WERI-Rb-1 (cell line): ENCODE measurements around the gene RANBP3.

Experiments
- DNase-seq: peaks from one replicate; pipeline ENCODE4 v3.0.0-alpha.2; 2020
- H3K27ac ChIP-seq: fragments of 250-450 bp; sonication (Bioruptor Pico); 2 replicates; pipeline ENCODE4 v1.5.1; 2020; ENCODE audit warnings: mild to moderate bottlenecking, moderate library complexity
- H3K27me3 ChIP-seq: fragments of 250-450 bp; sonication (Bioruptor Pico); 2 replicates; pipeline ENCODE4 v1.5.1; 2021; ENCODE audit warnings: mild to moderate bottlenecking, low read depth, moderate library complexity; ENCODE audit not compliant: insufficient read depth, severe bottlenecking
- H3K36me3 ChIP-seq: fragments of 250-450 bp; sonication (Bioruptor Pico); 2 replicates; pipeline ENCODE4 v1.5.1; 2020; ENCODE audit warnings: mild to moderate bottlenecking, moderate library complexity
- H3K4me3 ChIP-seq: 2 replicates; pipeline ENCODE4 v1.5.1; 2011; ENCODE audit warnings: low read depth, mild to moderate bottlenecking, control low read depth, low read length
- H3K9me3 ChIP-seq: fragments of 250-450 bp; sonication (Bioruptor Pico); 2 replicates; pipeline ENCODE4 v1.5.1; 2021; ENCODE audit warnings: mild to moderate bottlenecking, moderate library complexity; ENCODE audit not compliant: severe bottlenecking
- CTCF ChIP-seq: IDR thresholded peaks from 2 replicates; pipeline ENCODE4 v1.5.1; 2011; ENCODE audit warnings: low read depth, mild to moderate bottlenecking, control low read depth, inconsistent platforms, low read length

Gene RANBP3

GRCh38 chr19:5993201-5993600, 15.3 kb upstream of the RANBP3 start:
- no peaks in the 10 kb centered on the region for H3K27me3 ChIP-seq
- no peaks in the 10 kb centered on the region; the same call in 1 of the 2 replicates for H3K36me3 ChIP-seq
- no peaks in the 10 kb centered on the region for H3K9me3 ChIP-seq
- TF ChIP-seq CTCF: no peak
- no peak overlapping the region for H3K27ac ChIP-seq
- no peak for DNase-seq
- H3K4me3 ChIP-seq: no peak overlapping the region

GRCh38 chr19:5992756-5993155, 14.8 kb upstream of the RANBP3 start:
- Histone ChIP-seq H3K9me3 (no peaks in the 10 kb centered on the region), H3K27ac (no peak overlapping the region), H3K27me3 (no peaks in the 10 kb centered on the region), H3K4me3 (no peak overlapping the region), H3K36me3 (no peaks in the 10 kb centered on the region; the same call in 1 of the 2 replicates)
- no peak for TF ChIP-seq CTCF
- no peak for DNase-seq

GRCh38 chr19:5991244-5991838, 13.4 kb upstream of the RANBP3 start:
- Histone ChIP-seq H3K4me3 (no peak overlapping the region), H3K9me3 (no peaks in the 10 kb centered on the region), H3K27ac (no peak overlapping the region), H3K36me3 (no peaks in the 10 kb centered on the region; the same call in 1 of the 2 replicates), H3K27me3 (no peaks in the 10 kb centered on the region)
- no peak for DNase-seq
- TF ChIP-seq CTCF: no peak

- no peak for TF ChIP-seq CTCF
- Histone ChIP-seq H3K27me3 (no peaks in the 10 kb centered on the region), H3K36me3 (no peaks in the 10 kb centered on the region; the same call in 1 of the 2 replicates), H3K9me3 (no peaks in the 10 kb centered on the region), H3K27ac (no peak overlapping the region), H3K4me3 (no peak overlapping the region)
- DNase-seq: no peak
Measured at GRCh38 chr19:5990289-5990797, 12.4 kb upstream of the RANBP3 start.

GRCh38 chr19:5989388-5990074, 11.6 kb upstream of the RANBP3 start:
- Histone ChIP-seq H3K27ac (no peak overlapping the region), H3K27me3 (no peaks in the 10 kb centered on the region), H3K4me3 (no peak overlapping the region), H3K9me3 (no peaks in the 10 kb centered on the region), H3K36me3 (no peaks in the 10 kb centered on the region; the same call in 1 of the 2 replicates)
- DNase-seq: no peak
- TF ChIP-seq CTCF: no peak
